ENCODE data around the gene KRTAP4-9.

DNA sequence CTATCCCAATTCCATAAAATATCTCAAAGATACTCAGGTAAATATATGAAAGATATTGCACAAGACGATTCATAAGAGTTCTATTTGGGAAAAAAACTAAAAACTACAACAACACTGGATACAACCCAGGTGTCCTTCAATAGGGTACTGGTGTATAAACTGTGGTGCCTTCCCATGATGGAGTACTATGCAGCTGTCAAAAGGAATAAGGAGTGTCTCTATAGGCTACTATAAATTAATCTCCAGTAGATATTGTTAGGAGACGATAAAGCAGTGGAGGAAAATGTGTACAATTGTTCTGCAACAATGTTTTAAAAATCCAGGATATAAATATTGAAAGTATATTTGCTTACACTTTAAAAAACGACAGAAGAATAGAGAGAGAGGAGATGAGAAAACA is 21.2 kb downstream of the KRTAP4-9 start:
- TF ChIP-seq, protein P1, sequence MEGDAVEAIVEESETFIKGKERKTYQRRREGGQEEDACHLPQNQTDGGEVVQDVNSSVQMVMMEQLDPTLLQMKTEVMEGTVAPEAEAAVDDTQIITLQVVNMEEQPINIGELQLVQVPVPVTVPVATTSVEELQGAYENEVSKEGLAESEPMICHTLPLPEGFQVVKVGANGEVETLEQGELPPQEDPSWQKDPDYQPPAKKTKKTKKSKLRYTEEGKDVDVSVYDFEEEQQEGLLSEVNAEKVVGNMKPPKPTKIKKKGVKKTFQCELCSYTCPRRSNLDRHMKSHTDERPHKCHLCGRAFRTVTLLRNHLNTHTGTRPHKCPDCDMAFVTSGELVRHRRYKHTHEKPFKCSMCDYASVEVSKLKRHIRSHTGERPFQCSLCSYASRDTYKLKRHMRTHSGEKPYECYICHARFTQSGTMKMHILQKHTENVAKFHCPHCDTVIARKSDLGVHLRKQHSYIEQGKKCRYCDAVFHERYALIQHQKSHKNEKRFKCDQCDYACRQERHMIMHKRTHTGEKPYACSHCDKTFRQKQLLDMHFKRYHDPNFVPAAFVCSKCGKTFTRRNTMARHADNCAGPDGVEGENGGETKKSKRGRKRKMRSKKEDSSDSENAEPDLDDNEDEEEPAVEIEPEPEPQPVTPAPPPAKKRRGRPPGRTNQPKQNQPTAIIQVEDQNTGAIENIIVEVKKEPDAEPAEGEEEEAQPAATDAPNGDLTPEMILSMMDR (IDR thresholded peaks at IDR 0.05) = no peak
- no peak for TF ChIP-seq POLR2AphosphoS5 (IDR thresholded peaks at IDR 0.05; ENCODE audit: low read depth, low read length)
- TF ChIP-seq, protein P2, sequence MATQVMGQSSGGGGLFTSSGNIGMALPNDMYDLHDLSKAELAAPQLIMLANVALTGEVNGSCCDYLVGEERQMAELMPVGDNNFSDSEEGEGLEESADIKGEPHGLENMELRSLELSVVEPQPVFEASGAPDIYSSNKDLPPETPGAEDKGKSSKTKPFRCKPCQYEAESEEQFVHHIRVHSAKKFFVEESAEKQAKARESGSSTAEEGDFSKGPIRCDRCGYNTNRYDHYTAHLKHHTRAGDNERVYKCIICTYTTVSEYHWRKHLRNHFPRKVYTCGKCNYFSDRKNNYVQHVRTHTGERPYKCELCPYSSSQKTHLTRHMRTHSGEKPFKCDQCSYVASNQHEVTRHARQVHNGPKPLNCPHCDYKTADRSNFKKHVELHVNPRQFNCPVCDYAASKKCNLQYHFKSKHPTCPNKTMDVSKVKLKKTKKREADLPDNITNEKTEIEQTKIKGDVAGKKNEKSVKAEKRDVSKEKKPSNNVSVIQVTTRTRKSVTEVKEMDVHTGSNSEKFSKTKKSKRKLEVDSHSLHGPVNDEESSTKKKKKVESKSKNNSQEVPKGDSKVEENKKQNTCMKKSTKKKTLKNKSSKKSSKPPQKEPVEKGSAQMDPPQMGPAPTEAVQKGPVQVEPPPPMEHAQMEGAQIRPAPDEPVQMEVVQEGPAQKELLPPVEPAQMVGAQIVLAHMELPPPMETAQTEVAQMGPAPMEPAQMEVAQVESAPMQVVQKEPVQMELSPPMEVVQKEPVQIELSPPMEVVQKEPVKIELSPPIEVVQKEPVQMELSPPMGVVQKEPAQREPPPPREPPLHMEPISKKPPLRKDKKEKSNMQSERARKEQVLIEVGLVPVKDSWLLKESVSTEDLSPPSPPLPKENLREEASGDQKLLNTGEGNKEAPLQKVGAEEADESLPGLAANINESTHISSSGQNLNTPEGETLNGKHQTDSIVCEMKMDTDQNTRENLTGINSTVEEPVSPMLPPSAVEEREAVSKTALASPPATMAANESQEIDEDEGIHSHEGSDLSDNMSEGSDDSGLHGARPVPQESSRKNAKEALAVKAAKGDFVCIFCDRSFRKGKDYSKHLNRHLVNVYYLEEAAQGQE (IDR thresholded peaks at IDR 0.05; ENCODE audit: insufficient read depth in 1 of 2, low read depth in 2 of 2, low read length in 1 of 2) = no peak
